B cell (primary cell): ENCODE measurements around the gene CWF19L2. TPM values are rescaled to one million over a fixed set of nuclear protein-coding genes. Genes with fewer than 3 reads are reported as not detected.

ENCODE experiments used
- ATAC-seq: fragments of 200-7000 bp; cut with Tn5 transposase; one replicate; pipeline ENCODE4 v1.10.0; 2021; ENCODE audit warnings: low read depth, mild to moderate bottlenecking, moderate number of reproducible peaks, moderate library complexity
- CTCF ChIA-PET: fragments of 350-600 bp; sonication (Branson Sonifier 250); formaldehyde crosslinking; loops from one replicate; lab custom pipeline; 2021; ENCODE audit warnings: antibody characterized with exemption, inconsistent platforms; lab: Charles Lee
- POLR2A ChIA-PET: fragments of 350-600 bp; sonication (Branson Sonifier 250); formaldehyde crosslinking; loops from one replicate; lab custom pipeline; 2021; ENCODE audit warnings: antibody characterized with exemption; lab: Charles Lee
- DNase-seq: peaks from one replicate; pipeline ENCODE4 v3.0.0; 2013
- H2AFZ ChIP-seq: 2 replicates; pipeline ENCODE4 v1.6.1; 2012; ENCODE audit warnings: mild to moderate bottlenecking, low read depth, low read length; ENCODE audit not compliant: insufficient read depth, poor library complexity, severe bottlenecking
- H3K27ac ChIP-seq, 2 donors: 1 replicate in 1 of 2; 2 replicates in 1 of 2; pipeline ENCODE4 v1.5.1; 2012 to 2013; ENCODE audit warnings: low read length in 2 of 2, mild to moderate bottlenecking in 2 of 2, moderate library complexity in 1 of 2
- H3K27me3 ChIP-seq, 4 experiments: fragments of 200-600 bp in 1 of 4; sonication (generic) in 1 of 4; replicated peaks in 1 of 4; 1 replicate in 2 of 4; 2 replicates in 2 of 4; pipeline versions ENCODE4 v1.6.1 to v1.7.0; 2013 to 2016; ENCODE audit warnings: low read length in 3 of 4, mild to moderate bottlenecking in 2 of 4, mixed read lengths in 1 of 4, moderate library complexity in 1 of 4; ENCODE audit not compliant: insufficient read depth in 4 of 4, control insufficient read depth in 3 of 4; ENCODE audit errors: control extremely low read depth in 1 of 4
- H3K36me3 ChIP-seq, 2 experiments: replicated peaks in 1 of 2; 1 replicate in 1 of 2; 2 replicates in 1 of 2; pipeline versions ENCODE4 v1.6.1 to v1.7.1; 2013; ENCODE audit warnings: low read length in 1 of 2; ENCODE audit not compliant: insufficient read depth in 2 of 2, control insufficient read depth in 1 of 2; ENCODE audit errors: control extremely low read depth in 1 of 2, extremely low read depth in 1 of 2
- H3K4me1 ChIP-seq, 2 donors: fragments of 200-600 bp in 1 of 2; sonication (generic) in 1 of 2; 1 replicate in 1 of 2; 2 replicates in 1 of 2; pipeline versions ENCODE4 v1.5.1 to v1.6.1; 2013 to 2017; ENCODE audit warnings: low read length in 2 of 2; ENCODE audit not compliant: control insufficient read depth in 2 of 2, insufficient read depth in 2 of 2
- H3K4me2 ChIP-seq: replicated peaks from 2 replicates; pipeline ENCODE3; 2012; ENCODE audit warnings: mild to moderate bottlenecking, low read depth, low read length; ENCODE audit not compliant: poor library complexity, severe bottlenecking
- H3K4me3 ChIP-seq, 5 experiments: fragments of 200-600 bp in 1 of 5; sonication (generic) in 1 of 5; 1 replicate in 3 of 5; 2 replicates in 2 of 5; pipeline versions ENCODE4 v1.5.1 to v1.7.0; 2011 to 2016; ENCODE audit warnings: low read length in 4 of 5, mild to moderate bottlenecking in 4 of 5, low read depth in 2 of 5, control low read depth in 1 of 5, moderate library complexity in 1 of 5; ENCODE audit not compliant: insufficient read depth in 1 of 5; ENCODE audit errors: control extremely low read depth in 1 of 5, extremely low read depth in 1 of 5
- H3K79me2 ChIP-seq: fragments of 200-600 bp; sonication (generic); one replicate; pipeline ENCODE4 v1.6.0; 2016; ENCODE audit warnings: low read length; ENCODE audit not compliant: control insufficient read depth, insufficient read depth
- H3K9ac ChIP-seq: fragments of 200-600 bp; sonication (generic); 2 replicates; pipeline ENCODE4 v1.6.1; 2017; ENCODE audit warnings: mild to moderate bottlenecking, low read length, moderate library complexity
- H3K9me3 ChIP-seq, 3 donors: one replicate each; pipeline versions ENCODE4 v1.6.1 to v1.7.1; 2013; ENCODE audit warnings: low read length in 2 of 3; ENCODE audit not compliant: control insufficient read depth in 2 of 3, insufficient read depth in 1 of 3; ENCODE audit errors: control extremely low read depth in 1 of 3
- H4K20me1 ChIP-seq: 2 replicates; pipeline ENCODE4 v1.6.0; 2012; ENCODE audit warnings: mild to moderate bottlenecking, low read length; ENCODE audit not compliant: insufficient read depth, control insufficient read depth, poor library complexity, severe bottlenecking
- H3K27ac Mint-ChIP-seq: one replicate; pipeline ENCODE4 v1.8.0; 2021; ENCODE audit warnings: mixed read lengths
- H3K27me3 Mint-ChIP-seq: one replicate; pipeline ENCODE4 v1.8.0; 2021; ENCODE audit warnings: mixed read lengths
- H3K4me1 Mint-ChIP-seq: one replicate; pipeline ENCODE4 v1.8.0; 2021; ENCODE audit warnings: mixed read lengths
- H3K4me3 Mint-ChIP-seq: one replicate; pipeline ENCODE4 v1.8.0; 2021; ENCODE audit warnings: mixed read lengths
- H3K9me3 Mint-ChIP-seq: one replicate; pipeline ENCODE4 v1.8.0; 2022; ENCODE audit warnings: mixed read lengths; ENCODE audit not compliant: insufficient read depth
- CTCF ChIP-seq: fragments of 200-600 bp; IDR thresholded peaks from one replicate; pipeline ENCODE4 v1.8.0; 2022; ENCODE audit warnings: antibody characterized with exemption, mild to moderate bottlenecking
- EZH2 ChIP-seq: IDR thresholded peaks from 2 replicates; pipeline ENCODE4 v1.6.1; 2012; ENCODE audit warnings: borderline replicate concordance, low read depth, mild to moderate bottlenecking, moderate library complexity, low read length; ENCODE audit not compliant: insufficient read depth, poor library complexity, severe bottlenecking
- WGBS: methylation state at CpG from one replicate; pipeline ENCODE4 v1.1.5; 2013; ENCODE audit warnings: missing lambda C conversion rate; ENCODE audit not compliant: insufficient coverage; 5-methylcytosine and 5-hydroxymethylcytosine counted together
- intact Hi-C: fragments of 100-400 bp; cut with micrococcal nuclease; formaldehyde crosslinking; loops from one replicate; pipeline ENCODE4 v1.10.0; 2022
- polyA minus RNA-seq: library from RNA; depleted of rRNA, polyadenylated mRNA; stranded (reverse); fragments of >200 nt; gene quantifications from 2 replicates; pipeline ENCODE4 v1.2.3, GENCODE V29; 2012
- polyA plus RNA-seq: library from polyadenylated mRNA; depleted of rRNA; stranded (reverse); fragments of >200 nt; gene quantifications from 2 replicates; pipeline ENCODE4 v1.2.3, GENCODE V29; 2012
- total RNA-seq, 2 donors: library from RNA; stranded (reverse); fragments of 120-200 nt in 1 of 2; gene quantifications; 1 replicate in 1 of 2; 2 replicates in 1 of 2; pipeline versions ENCODE4 v1.2.3 to v1.2.4, GENCODE V29; 2013 to 2022

Gene CWF19L2
- total RNA-seq (44.3 and 44.6 TPM in 2 replicates), polyA plus RNA-seq (2.4 and 3.8 TPM in 2 replicates), polyA minus RNA-seq (10.6 and 11.2 TPM in 2 replicates)
- total RNA-seq (2013) = 45.4 TPM

- peak within 1 kb of the TSS; percentile 93 for H3K27ac Mint-ChIP-seq
- H3K27ac ChIP-seq = peak within 1 kb of the TSS; percentile 64 to 88
- peaks cover 4 to 10% of the 10 kb centered on the region in 2 experiments for H3K36me3 ChIP-seq
- H3K27me3 ChIP-seq = no peaks in the 10 kb centered on the region
- H3K4me2 ChIP-seq = peak within 1 kb of the TSS; percentile 76
- CTCF ChIA-PET = interaction anchor here (1.2 kb wide), 1 partner anchor 106 kb away, joined by 3 read pairs; no protein-coding TSS in a partner anchor
- H3K9ac ChIP-seq = peak within 1 kb of the TSS; percentile 87
- no peak for TF ChIP-seq EZH2
- no peak for TF ChIP-seq CTCF
- POLR2A ChIA-PET = interaction anchor here (0.6 to 1.2 kb wide), 2 partner anchors 108 to 110 kb away, joined by 3 to 5 read pairs; partner anchors contain the start of gene ALKBH8
- H3K4me1 Mint-ChIP-seq = peaks cover 27% of the 10 kb centered on the region
- peaks cover 43% of the 10 kb centered on the region for H3K79me2 ChIP-seq
- peaks cover 5% of the 10 kb centered on the region for H3K27me3 Mint-ChIP-seq
- DNase-seq (peak; percentile 94), ATAC-seq (peak; percentile 96)
- no peaks in the 10 kb centered on the region for H3K9me3 ChIP-seq
- H3K4me1 ChIP-seq = peaks cover 12 to 14% of the 10 kb centered on the region in 2 donors
- no peaks in the 10 kb centered on the region for H4K20me1 ChIP-seq
- H2AFZ ChIP-seq = peak within 1 kb of the TSS; percentile 86
- intact Hi-C loops = loop anchor here (1.0 to 5.0 kb wide), 7 partner anchors 108 to 1380 kb away; partner anchors contain the start of genes AASDHPPT, ACAT1, ALKBH8 and ATM
- H3K4me3 ChIP-seq = peak within 1 kb of the TSS; percentile 65 to 99 (median 94)
- WGBS = under 1% methylated on average over 19 of the region's 30 CpGs
- H3K4me3 Mint-ChIP-seq = peak within 1 kb of the TSS; percentile 94
- peaks cover 2% of the 10 kb centered on the region for H3K9me3 Mint-ChIP-seq
These were observed at the start of gene CWF19L2 for GRCh38 chr11:107457558-107458271. Gene CWF19L2, minus strand, starts transcription at chr11:107457825. Its CDS starts 9 bp downstream, at chr11:107457816.

GRCh38 chr11:107505647-107506225, 48.1 kb upstream of the CWF19L2 start:
- no peak overlapping the region for H3K4me2 ChIP-seq
- CTCF ChIA-PET = no interaction called here
- H4K20me1 ChIP-seq = no peaks in the 10 kb centered on the region
- Mint-ChIP-seq H3K4me3 (no peak overlapping the region), H3K4me1 (no peaks in the 10 kb centered on the region), H3K9me3 (peaks cover 2% of the 10 kb centered on the region), H3K27ac (no peak overlapping the region), H3K27me3 (no peaks in the 10 kb centered on the region)
- H3K36me3 ChIP-seq = peaks cover 11 to 38% of the 10 kb centered on the region in 2 experiments
- no peaks in the 10 kb centered on the region for H3K27me3 ChIP-seq
- no peaks in the 10 kb centered on the region for H3K79me2 ChIP-seq
- no peak overlapping the region for H3K9ac ChIP-seq
- H2AFZ ChIP-seq = no peak overlapping the region
- no peak for TF ChIP-seq CTCF
- TF ChIP-seq EZH2 = no peak
- ATAC-seq (no peak), DNase-seq (no peak)
- H3K27ac ChIP-seq = no peak overlapping the region
- peaks cover 5 to 12% (median 6%) of the 10 kb centered on the region in 3 donors for H3K9me3 ChIP-seq
- H3K4me3 ChIP-seq = no peak overlapping the region
- POLR2A ChIA-PET = no interaction called here
- H3K4me1 ChIP-seq = no peaks in the 10 kb centered on the region
- intact Hi-C loops = no loop called here
